Astrocyte (in vitro differentiated cells and primary cell): ENCODE results near the gene HEATR5A.
"Not testable (repeated sequence)": the region's sequence is repeated elsewhere in the genome, so short reads cannot be mapped to it uniquely, and the experiment has no call there.

ENCODE experiments used
- EZH2 ChIP-seq: IDR thresholded peaks from 2 replicates; pipeline ENCODE4 v1.6.1; 2012; ENCODE audit warnings: mild to moderate bottlenecking, low read length, inconsistent platforms; ENCODE audit not compliant: insufficient read depth
- TF ChIP-seq, protein P1 (sequence below): IDR thresholded peaks from 2 replicates; pipeline ENCODE4 v1.5.1; 2011; ENCODE audit warnings: low read depth, mild to moderate bottlenecking, inconsistent platforms, low read length, moderate library complexity; ENCODE audit not compliant: insufficient read depth

DNA sequence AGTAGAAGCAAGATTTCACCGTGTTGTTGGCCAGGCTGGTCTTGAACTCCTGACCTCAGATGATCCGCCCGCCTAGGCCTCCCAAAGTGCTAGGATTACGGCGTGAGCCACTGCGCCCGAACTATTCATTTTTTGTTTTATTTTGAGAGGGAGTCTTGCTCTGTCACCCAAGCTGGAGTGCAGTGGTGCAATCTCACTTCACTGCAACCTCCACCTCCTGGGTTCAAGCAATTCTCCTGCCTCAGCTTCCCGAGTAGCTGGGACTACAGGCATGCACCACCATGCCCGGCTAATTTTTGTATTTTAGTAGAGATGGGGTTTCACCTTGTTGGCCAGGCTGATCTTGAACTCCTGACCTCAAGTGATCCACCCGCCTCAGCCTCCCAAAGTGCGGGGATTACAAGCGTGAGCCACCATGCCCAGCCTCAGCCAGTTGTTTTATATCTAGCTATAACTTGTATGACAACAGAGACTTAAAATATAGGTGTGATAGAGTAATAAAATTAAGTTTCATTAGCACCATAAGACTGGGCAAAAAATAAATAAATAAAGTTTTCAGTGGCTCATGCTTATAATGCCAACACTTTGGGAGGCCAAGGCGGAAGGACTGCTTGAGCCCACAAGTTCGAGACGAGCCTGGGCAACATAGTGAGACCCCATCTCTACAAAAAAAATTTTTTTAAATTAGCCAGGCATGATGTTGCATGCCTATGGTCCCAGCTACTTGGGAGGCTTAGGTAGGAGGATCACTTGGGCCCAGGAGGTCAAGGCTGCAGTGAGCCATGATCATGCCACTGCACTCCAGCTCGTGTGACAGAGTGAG, 41.0 kb downstream of the HEATR5A start:
- TF ChIP-seq, protein P1, sequence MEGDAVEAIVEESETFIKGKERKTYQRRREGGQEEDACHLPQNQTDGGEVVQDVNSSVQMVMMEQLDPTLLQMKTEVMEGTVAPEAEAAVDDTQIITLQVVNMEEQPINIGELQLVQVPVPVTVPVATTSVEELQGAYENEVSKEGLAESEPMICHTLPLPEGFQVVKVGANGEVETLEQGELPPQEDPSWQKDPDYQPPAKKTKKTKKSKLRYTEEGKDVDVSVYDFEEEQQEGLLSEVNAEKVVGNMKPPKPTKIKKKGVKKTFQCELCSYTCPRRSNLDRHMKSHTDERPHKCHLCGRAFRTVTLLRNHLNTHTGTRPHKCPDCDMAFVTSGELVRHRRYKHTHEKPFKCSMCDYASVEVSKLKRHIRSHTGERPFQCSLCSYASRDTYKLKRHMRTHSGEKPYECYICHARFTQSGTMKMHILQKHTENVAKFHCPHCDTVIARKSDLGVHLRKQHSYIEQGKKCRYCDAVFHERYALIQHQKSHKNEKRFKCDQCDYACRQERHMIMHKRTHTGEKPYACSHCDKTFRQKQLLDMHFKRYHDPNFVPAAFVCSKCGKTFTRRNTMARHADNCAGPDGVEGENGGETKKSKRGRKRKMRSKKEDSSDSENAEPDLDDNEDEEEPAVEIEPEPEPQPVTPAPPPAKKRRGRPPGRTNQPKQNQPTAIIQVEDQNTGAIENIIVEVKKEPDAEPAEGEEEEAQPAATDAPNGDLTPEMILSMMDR: not testable (repeated sequence)
- not testable (repeated sequence) for TF ChIP-seq EZH2
